Activated B cell treated with CpG ODN at 0.5 μM for 24 hours (primary cell): ENCODE measurements around the gene SRXN1. TPM values are rescaled to one million over a fixed set of nuclear protein-coding genes. Genes with fewer than 3 reads are reported as not detected.

Experiments used
- ATAC-seq: fragments of 200-7000 bp; cut with Tn5 transposase; one replicate; pipeline ENCODE4 v1.10.0; 2021; ENCODE audit warnings: low read depth, mild to moderate bottlenecking, moderate library complexity
- CTCF ChIA-PET: fragments of 350-600 bp; sonication (Branson Sonifier 250); formaldehyde crosslinking; loops from one replicate; lab custom pipeline; 2021; ENCODE audit warnings: antibody characterized with exemption; lab: Charles Lee
- POLR2A ChIA-PET: fragments of 350-600 bp; sonication (Branson Sonifier 250); formaldehyde crosslinking; loops from one replicate; lab custom pipeline; 2021; ENCODE audit warnings: antibody characterized with exemption; lab: Charles Lee
- DNase-seq: peaks from one replicate; pipeline ENCODE4 v3.0.0; 2022
- H3K27ac Mint-ChIP-seq: one replicate; pipeline ENCODE4 v1.8.0; 2020; ENCODE audit warnings: mixed read lengths
- H3K27me3 Mint-ChIP-seq: one replicate; pipeline ENCODE4 v1.8.0; 2021; ENCODE audit warnings: mixed read lengths
- H3K36me3 Mint-ChIP-seq: one replicate; pipeline ENCODE4 v1.8.0; 2021; ENCODE audit warnings: low read depth, mixed read lengths
- H3K4me1 Mint-ChIP-seq: one replicate; pipeline ENCODE4 v1.8.0; 2021; ENCODE audit warnings: mixed read lengths
- H3K4me3 Mint-ChIP-seq: one replicate; pipeline ENCODE4 v1.8.0; 2020; ENCODE audit warnings: mild to moderate bottlenecking, mixed read lengths
- H3K9me3 Mint-ChIP-seq: one replicate; pipeline ENCODE4 v1.8.0; 2020; ENCODE audit warnings: mixed read lengths
- CTCF ChIP-seq: fragments of 200-600 bp; IDR thresholded peaks from one replicate; pipeline ENCODE4 v1.8.0; 2022; ENCODE audit warnings: antibody characterized with exemption, mild to moderate bottlenecking
- intact Hi-C: fragments of 100-400 bp; cut with micrococcal nuclease; formaldehyde crosslinking; loops from one replicate; pipeline ENCODE4 v1.15.1; 2024
- total RNA-seq: library from RNA; stranded (reverse); gene quantifications from 2 replicates; pipeline ENCODE4 v1.2.3, GENCODE V29; 2022

The SRXN1 gene
- total RNA-seq, 1 donor from 2014 or later, result 7.4 TPM

GRCh38 chr20:597560-597959, 55.4 kb downstream of the SRXN1 start:
- no peak for ATAC-seq
- no peaks in the 10 kb centered on the region for H3K9me3 Mint-ChIP-seq
- no peaks in the 10 kb centered on the region for H3K4me1 Mint-ChIP-seq
- POLR2A ChIA-PET, result no interaction called here
- intact Hi-C loops, result no loop called here
- H3K27ac Mint-ChIP-seq, result no peak overlapping the region
- peaks cover 11% of the 10 kb centered on the region for H3K27me3 Mint-ChIP-seq
- CTCF ChIA-PET, result no interaction called here
- no peaks in the 10 kb centered on the region for H3K36me3 Mint-ChIP-seq
- no peak overlapping the region for H3K4me3 Mint-ChIP-seq
- TF ChIP-seq CTCF, result no peak
- no peak for DNase-seq

Other genes with a start within 250 kb of the SRXN1 start
- 92.7 and 100 TPM in 2 replicates for gene RBCK1, start 244.9 kb downstream of the SRXN1 start, total RNA-seq
- 21.4 and 24.1 TPM in 2 replicates for gene TBC1D20, start 190.7 kb downstream of the SRXN1 start, total RNA-seq
- 130 and 140 TPM in 2 replicates for gene CSNK2A1, start 109.4 kb downstream of the SRXN1 start, total RNA-seq
- not detected in 2 replicates for gene TCF15, start 42.9 kb downstream of the SRXN1 start, total RNA-seq
- not detected in 2 replicates for gene SCRT2, start 22.6 kb upstream of the SRXN1 start, total RNA-seq
- not detected in 2 replicates for gene SLC52A3, start 115.3 kb upstream of the SRXN1 start, total RNA-seq
- gene FAM110A, start 180.5 kb upstream of the SRXN1 start, total RNA-seq, result 9.2 and 11.0 TPM in 2 replicates